NCI-H1930 (cell line): Measurements from ENCODE around the gene TNFRSF19.
"Not testable (repeated sequence)": the region's sequence is repeated elsewhere in the genome, so short reads cannot be mapped to it uniquely, and the experiment has no call there.

Experiments
- DNase-seq, 2 experiments: peaks; one replicate each; lab custom pipeline; 2025; lab: John Stamatoyannopoulos, UW

The TNFRSF19 gene

GRCh38 chr13:23655321-23655720 lies 85.1 kb downstream of the TNFRSF19 start:
- no peak for DNase-seq

- DNase-seq: peak; percentile 72 to 76
Observed at GRCh38 chr13:23656637-23657371, 86.6 kb downstream of the TNFRSF19 start.

- no peak for DNase-seq
Observed at GRCh38 chr13:23658929-23659541, 88.8 kb downstream of the TNFRSF19 start.

- DNase-seq: no peak
Observed at GRCh38 chr13:23660249-23660648, 90.0 kb downstream of the TNFRSF19 start.

- DNase-seq: no peak
Observed at GRCh38 chr13:23666582-23666981, 96.4 kb downstream of the TNFRSF19 start.

GRCh38 chr13:23667750-23668149 lies 97.5 kb downstream of the TNFRSF19 start:
- DNase-seq: no peak

- no peak for DNase-seq
Observed at GRCh38 chr13:23668562-23668961, 98.3 kb downstream of the TNFRSF19 start.

GRCh38 chr13:23670793-23671192 lies 100.6 kb downstream of the TNFRSF19 start:
- DNase-seq: no peak

GRCh38 chr13:23671377-23671776 lies 101.2 kb downstream of the TNFRSF19 start:
- no peak for DNase-seq

GRCh38 chr13:23671897-23672296 lies 101.7 kb downstream of the TNFRSF19 start:
- DNase-seq: no peak

- peak; percentile 20 to 77 for DNase-seq
Observed at GRCh38 chr13:23672616-23673015, 102.4 kb downstream of the TNFRSF19 start.

GRCh38 chr13:23673354-23673753 lies 103.1 kb downstream of the TNFRSF19 start:
- DNase-seq: peak in 1 of 2 experiments; percentile 42

GRCh38 chr13:23673867-23674605 lies 103.8 kb downstream of the TNFRSF19 start:
- no peak for DNase-seq

- peak in 1 of 2 experiments; percentile 36 for DNase-seq
Observed at GRCh38 chr13:23674795-23675640, 104.8 kb downstream of the TNFRSF19 start.

- not testable (repeated sequence) for DNase-seq
Observed at GRCh38 chr13:23677679-23678288, 107.6 kb downstream of the TNFRSF19 start.

- no peak for DNase-seq
Observed at GRCh38 chr13:23678795-23679194, 108.6 kb downstream of the TNFRSF19 start.

GRCh38 chr13:23679220-23679619 lies 109.0 kb downstream of the TNFRSF19 start:
- no peak for DNase-seq

- no peak for DNase-seq
Observed at GRCh38 chr13:23680845-23681669, 110.8 kb downstream of the TNFRSF19 start.

GRCh38 chr13:23683084-23683483 lies 112.9 kb downstream of the TNFRSF19 start:
- no peak for DNase-seq

GRCh38 chr13:23684647-23685046 lies 114.4 kb downstream of the TNFRSF19 start:
- no peak for DNase-seq

GRCh38 chr13:23685416-23685815 lies 115.2 kb downstream of the TNFRSF19 start:
- DNase-seq: no peak
